K562 (cell line): ENCODE data around the gene EGFR. TPM values are rescaled to one million over a fixed set of nuclear protein-coding genes. Genes with fewer than 3 reads are reported as not detected.

ENCODE experiments used
- ATAC-seq: fragments of 200-7000 bp; cut with Tn5 transposase; 3 replicates; pipeline ENCODE4 v1.9.1; 2020; ENCODE audit warnings: moderate library complexity
- BruUV-seq: library from RNA; stranded (reverse); fragments of 400-500 nt; replicated peaks from 2 replicates; lab custom pipeline; 2021; lab: Mats Ljungman, UMichigan
- CTCF ChIA-PET: fragments of 300-600 bp; formaldehyde crosslinking; extraction: SDS; loops from one replicate; lab custom pipeline; 2021; ENCODE audit warnings: low intra/inter-chr PET ratio; lab: Yijun Ruan, JAX
- POLR2A ChIA-PET: fragments of 300-600, 350-650 bp; sonication (Branson Sonifier 250); formaldehyde crosslinking; extraction: SDS; loops from one replicate; lab custom pipeline; 2021; ENCODE audit warnings: antibody characterized with exemption, inconsistent platforms; lab: Yijun Ruan, JAX
- DNase-seq, 4 experiments: peaks; one replicate each; pipeline versions ENCODE4 v3.0.0 to v3.0.0-alpha.2; 2011 to 2018; ENCODE audit warnings: low spot score in 3 of 4, mixed read lengths in 3 of 4; ENCODE audit errors: extremely low read depth in 1 of 4
- FAIRE-seq: peaks from 2 replicates; lab custom pipeline; 2011; peaks lifted over from hg19 to GRCh38; lab: Jason Lieb, UNC
- H2AFZ ChIP-seq: 2 replicates; pipeline ENCODE4 v1.6.0; 2011; ENCODE audit warnings: low read depth, low read length, control low read depth, inconsistent platforms
- H3K27ac ChIP-seq: fragments of 200-600 bp; 3 replicates; pipeline ENCODE4 v1.8.0; 2011; ENCODE audit warnings: low read depth, mild to moderate bottlenecking, control low read depth, inconsistent platforms, low read length, moderate library complexity, mixed read lengths; ENCODE audit errors: extremely low read depth
- H3K27me3 ChIP-seq, 2 experiments: fragments of 300-600 bp in 1 of 2; 2 replicates in 1 of 2; 3 replicates in 1 of 2; pipeline versions ENCODE4 v1.6.0 to v1.8.0; 2011; ENCODE audit warnings: inconsistent platforms in 2 of 2, low read length in 2 of 2, mild to moderate bottlenecking in 1 of 2, mixed read lengths in 1 of 2, moderate library complexity in 1 of 2; ENCODE audit not compliant: control insufficient read depth in 2 of 2, insufficient read depth in 2 of 2
- H3K36me3 ChIP-seq: fragments of 300-600 bp; 3 replicates; pipeline ENCODE4 v1.8.0; 2011; ENCODE audit warnings: mild to moderate bottlenecking, low read length, inconsistent platforms; ENCODE audit not compliant: control insufficient read depth, insufficient read depth
- H3K4me1 ChIP-seq, 2 experiments: fragments of 200-600 bp in 1 of 2; replicated peaks in 1 of 2; 2 replicates in 1 of 2; 3 replicates in 1 of 2; pipeline versions ENCODE4 v1.5.1 to v1.8.0; 2011; ENCODE audit warnings: inconsistent platforms in 2 of 2, low read length in 2 of 2, mild to moderate bottlenecking in 1 of 2, mixed read lengths in 1 of 2, moderate library complexity in 1 of 2; ENCODE audit not compliant: control insufficient read depth in 2 of 2, insufficient read depth in 2 of 2
- H3K4me2 ChIP-seq: 2 replicates; pipeline ENCODE4 v1.6.1; 2011; ENCODE audit warnings: low read length, control low read depth, inconsistent platforms, mixed read lengths; ENCODE audit not compliant: insufficient read depth
- H3K4me3 ChIP-seq: fragments of 200-600 bp; sonication (generic), shearing (Covaris generic); 2 replicates; pipeline ENCODE4 v1.5.1; 2016; ENCODE audit warnings: control low read depth, inconsistent platforms
- H3K79me2 ChIP-seq: fragments of 200-600 bp; 3 replicates; pipeline ENCODE4 v1.8.0; 2011; ENCODE audit warnings: low read length, inconsistent platforms; ENCODE audit not compliant: control insufficient read depth, insufficient read depth
- H3K9ac ChIP-seq, 2 experiments: 2 replicates each; pipeline versions ENCODE4 v1.6.0 to v1.6.1; 2011; ENCODE audit warnings: low read depth in 2 of 2, low read length in 2 of 2, control low read depth in 1 of 2, inconsistent platforms in 1 of 2, mild to moderate bottlenecking in 1 of 2, mixed read lengths in 1 of 2; ENCODE audit not compliant: insufficient read depth in 1 of 2
- H3K9me1 ChIP-seq: one replicate; pipeline ENCODE4 v1.6.0; 2011; ENCODE audit warnings: inconsistent platforms, mild to moderate bottlenecking, low read length, moderate library complexity; ENCODE audit not compliant: control insufficient read depth, insufficient read depth
- H3K9me3 ChIP-seq: replicated peaks from 2 replicates; pipeline ENCODE4 v1.5.1; 2011; ENCODE audit warnings: low read depth, low read length, inconsistent platforms; ENCODE audit not compliant: control insufficient read depth, insufficient read depth
- H4K20me1 ChIP-seq: replicated peaks from 2 replicates; pipeline ENCODE4 v1.6.1; 2011; ENCODE audit warnings: low read length, inconsistent platforms, mixed read lengths; ENCODE audit not compliant: control insufficient read depth, insufficient read depth
- ARID4B ChIP-seq: sonication (generic); formaldehyde crosslinking; IDR thresholded peaks from 2 replicates; pipeline ENCODE4 v1.8.0; 2022; ENCODE audit warnings: mild to moderate bottlenecking, missing genetic modification reagents
- MCM2 ChIP-seq: fragments of 450-650 bp; IDR thresholded peaks from 2 replicates; pipeline ENCODE4 v1.6.1; 2017; ENCODE audit warnings: low read depth, mild to moderate bottlenecking
- MLLT1 ChIP-seq, 2 experiments: fragments of 450-650 bp; IDR thresholded peaks; 2 replicates each; pipeline ENCODE4 v1.6.1; 2016
- NR2C2 ChIP-seq, 2 experiments: fragments of 200-800 bp in 1 of 2; sonication (Bioruptor generic) in 1 of 2; sonication (generic) in 1 of 2; formaldehyde crosslinking in 1 of 2; IDR thresholded peaks; 2 replicates each; pipeline versions ENCODE4 v1.6.1 to v1.8.0; 2016 to 2022; ENCODE audit warnings: mild to moderate bottlenecking in 1 of 2, missing compliant biosample characterization in 1 of 2, missing genetic modification characterization in 1 of 2, missing genetic modification reagents in 1 of 2
- POLR2AphosphoS2 ChIP-seq: IDR thresholded peaks from 2 replicates; pipeline ENCODE4 v1.6.1; 2012; ENCODE audit warnings: low read length, improper control_type of control experiment
- PPARD ChIP-seq: fragments of 250-450 bp; sonication (Bioruptor Pico); IDR thresholded peaks from 2 replicates; pipeline ENCODE4 v1.8.0; 2022; ENCODE audit warnings: inconsistent platforms, mild to moderate bottlenecking, moderate library complexity
- PTBP1 ChIP-seq: fragments of 200-400 bp; formaldehyde crosslinking; IDR thresholded peaks from 2 replicates; pipeline ENCODE4 v1.6.1; 2017; ENCODE audit warnings: low read depth, low read length
- ZC3H8 ChIP-seq: fragments of 450-650 bp; IDR thresholded peaks from 2 replicates; pipeline ENCODE4 v1.6.1; 2017
- ZNF232 ChIP-seq: sonication (generic); formaldehyde crosslinking; IDR thresholded peaks from 2 replicates; pipeline ENCODE4 v1.8.0; 2022; ENCODE audit warnings: mild to moderate bottlenecking, missing genetic modification reagents
- ZNF253 ChIP-seq: fragments of 250-450 bp; sonication (Bioruptor Pico); conservative IDR thresholded peaks from 2 replicates; pipeline ENCODE4 v1.6.1; 2021; ENCODE audit warnings: mild to moderate bottlenecking
- ZNF41 ChIP-seq: fragments of 250-450 bp; sonication (Bioruptor Pico); conservative IDR thresholded peaks from 2 replicates; pipeline ENCODE4 v1.4.0; 2020; ENCODE audit warnings: mild to moderate bottlenecking
- ZNF785 ChIP-seq: fragments of 250-450 bp; sonication (Bioruptor Pico); IDR thresholded peaks from 2 replicates; pipeline ENCODE4 v1.4.0; 2020; ENCODE audit warnings: mild to moderate bottlenecking
- WGBS: fragments of 100-300 bp; shearing (Covaris generic); methylation state at CpG from one replicate; pipeline ENCODE4 v1.1.6; 2016; ENCODE audit warnings: low coverage, mixed read lengths; ENCODE audit not compliant: insufficient coverage; ENCODE audit errors: missing lambda C conversion rate; 5-methylcytosine and 5-hydroxymethylcytosine counted together
- in situ Hi-C: fragments of 300-500 bp; cut with MboI; formaldehyde crosslinking; loops from 4 replicates; pipeline ENCODE4 v1.15.0; 2018; ENCODE audit warnings: inconsistent platforms, mixed read lengths
- intact Hi-C: fragments of 100-400 bp; cut with micrococcal nuclease; formaldehyde crosslinking; loops from 2 replicates; pipeline ENCODE4 v1.14.2; 2022
- polyA plus RNA-seq, 8 experiments: library from polyadenylated mRNA; depleted of rRNA in 4 of 8; stranded (reverse) in 5 of 8; unstranded in 3 of 8; fragments of >200 nt; fragmentation: Nextera tagmentation in 2 of 8; fragmentation: Illumina TruSeq in 1 of 8; extraction: Ambion mirVana in 2 of 8; extraction: Trizol in 1 of 8; gene quantifications; 2 replicates each; pipeline versions ENCODE4 v1.2.1 to v1.2.3, GENCODE V29; 2011 to 2014; ENCODE audit warnings: inconsistent platforms in 1 of 8, missing spikeins in 1 of 8
- total RNA-seq, 7 experiments: library from RNA; depleted of rRNA in 6 of 7; stranded (reverse); fragments of >200 nt in 6 of 7; fragmentation: Illumina TruSeq in 2 of 7; extraction: Trizol in 2 of 7; gene quantifications; 2 replicates each; pipeline versions ENCODE4 v1.2.1 to v1.2.3, GENCODE V29; 2011 to 2021; ENCODE audit warnings: low replicate concordance in 1 of 7

The EGFR gene
- total and polyA plus RNA-seq, 9 of the 15 experiments (the other 6 are each of a cell fraction or from before 2014, with no cell fraction given) = 0.13 TPM; not detected in 8

GRCh38 chr7:55160539-55160938 lies 141.7 kb downstream of the EGFR start (continued):
- no peak for TF ChIP-seq PPARD (CRISPR knock-in tag)
- TF ChIP-seq, all 486 proteins: peak for 0

- CTCF ChIA-PET = no interaction called here
- Histone ChIP-seq H3K9me1 (no peaks in the 10 kb centered on the region), H3K4me3 (no peak overlapping the region), H3K36me3 (no peaks in the 10 kb centered on the region), H3K4me2 (no peak overlapping the region), H3K9me3 (no peaks in the 10 kb centered on the region), H3K9ac (no peak overlapping the region), H4K20me1 (no peaks in the 10 kb centered on the region; the same call in 1 of the 2 replicates), H3K79me2 (no peaks in the 10 kb centered on the region), H3K27me3 (peaks cover 7 to 34% of the 10 kb centered on the region in 2 experiments; a peak in 4 of 5 replicates), H3K4me1 (peaks cover 0 to 6% of the 10 kb centered on the region in 2 experiments; a peak in 1 of 5 replicates), H2AFZ (no peak overlapping the region), H3K27ac (no peak overlapping the region)
- DNase-seq (no peak), FAIRE-seq (no peak), ATAC-seq (no peak)
- WGBS = 3% methylated on average over 16 of the region's 16 CpGs
- in situ Hi-C loops = no loop called here
- intact Hi-C loops = no loop called here
- POLR2A ChIA-PET = no interaction called here
- BruUV-seq = no TSS peak
- TF ChIP-seq ZNF41 = no peak
- no peak for TF ChIP-seq MLLT1 (IDR thresholded peaks at IDR 0.05)
- TF ChIP-seq ARID4B (CRISPR knock-in tag) = no peak
- TF ChIP-seq NR2C2 (CRISPR knock-in tag; IDR thresholded peaks at IDR 0.05) = no peak
- TF ChIP-seq NR2C2 (tag; IDR thresholded peaks at IDR 0.05) = no peak
- no peak for TF ChIP-seq ZNF253 (CRISPR knock-in tag)
- no peak for TF ChIP-seq ZNF785
- TF ChIP-seq PTBP1 = no peak
- TF ChIP-seq MCM2 = no peak
- no peak for TF ChIP-seq POLR2AphosphoS2
- TF ChIP-seq ZC3H8 = no peak
- no peak for TF ChIP-seq ZNF232
These were observed 142.4 kb downstream of the EGFR start for GRCh38 chr7:55161154-55161687.
